GOT3 (cell line): ENCODE measurements around the gene MIAT.
"Not testable (repeated sequence)": the region's sequence is repeated elsewhere in the genome, so short reads cannot be mapped to it uniquely, and the experiment has no call there.

Experiments used
- DNase-seq: peaks from one replicate; lab custom pipeline; 2025; ENCODE audit warnings: mixed read lengths; lab: John Stamatoyannopoulos, UW

Gene MIAT

GRCh38 chr22:26656891-26657851 lies at the start of gene MIAT:
Gene MIAT, plus strand, starts transcription at chr22:26657588.
- DNase-seq: no peak

GRCh38 chr22:26608129-26608528 lies 49.3 kb upstream of the MIAT start:
- no peak for DNase-seq

- DNase-seq: no peak
Measured at GRCh38 chr22:26609287-26609686, 48.1 kb upstream of the MIAT start.

- DNase-seq: peak; percentile 32
Measured at GRCh38 chr22:26610072-26610958, 47.1 kb upstream of the MIAT start.

- DNase-seq: no peak
Measured at GRCh38 chr22:26610996-26611395, 46.4 kb upstream of the MIAT start.

- no peak for DNase-seq
Measured at GRCh38 chr22:26612652-26613051, 44.7 kb upstream of the MIAT start.

- not testable (repeated sequence) for DNase-seq
Measured at GRCh38 chr22:26613753-26614152, 43.6 kb upstream of the MIAT start.

- DNase-seq: no peak
Measured at GRCh38 chr22:26614322-26614721, 43.1 kb upstream of the MIAT start.

GRCh38 chr22:26615149-26615548 lies 42.2 kb upstream of the MIAT start:
- no peak for DNase-seq

- no peak for DNase-seq
Measured at GRCh38 chr22:26615830-26616435, 41.5 kb upstream of the MIAT start.

GRCh38 chr22:26616650-26617049 lies 40.7 kb upstream of the MIAT start:
- no peak for DNase-seq

GRCh38 chr22:26617271-26618199 lies 39.9 kb upstream of the MIAT start, which contains the start of gene CRYBB1:
Gene CRYBB1, minus strand, starts transcription at chr22:26618027. Its CDS starts 1,708 bp downstream, at chr22:26616319.
- no peak for DNase-seq

- no peak for DNase-seq
Measured at GRCh38 chr22:26618455-26618854, 38.9 kb upstream of the MIAT start.

GRCh38 chr22:26619510-26619909 lies 37.9 kb upstream of the MIAT start:
- no peak for DNase-seq

- DNase-seq: no peak
Measured at GRCh38 chr22:26620197-26620596, 37.2 kb upstream of the MIAT start.

- no peak for DNase-seq
Measured at GRCh38 chr22:26621663-26622062, 35.7 kb upstream of the MIAT start, which contains the start of gene CRYBA4. Gene CRYBA4, plus strand, starts transcription at chr22:26621963. Its CDS starts 634 bp downstream, at chr22:26622597.

- DNase-seq: no peak
Measured at GRCh38 chr22:26623984-26624383, 33.4 kb upstream of the MIAT start.

- no peak for DNase-seq
Measured at GRCh38 chr22:26624803-26625202, 32.6 kb upstream of the MIAT start.

- DNase-seq: no peak
Measured at GRCh38 chr22:26629988-26630761, 27.2 kb upstream of the MIAT start.

- no peak for DNase-seq
Measured at GRCh38 chr22:26631282-26631681, 26.1 kb upstream of the MIAT start.
